HG02885 (cell line): ENCODE results near the gene C1QL2.

ENCODE experiments used
- ATAC-seq: cut with Tn5 transposase; IDR thresholded peaks from one replicate; pipeline ENCODE4 v1.9.1; 2021; ENCODE audit warnings: mild to moderate bottlenecking; ENCODE audit not compliant: unreplicated experiment, poor library complexity

C1QL2 gene

GRCh38 chr2:119180892-119181291, 22.3 kb upstream of the C1QL2 start:
- no peak for ATAC-seq

- ATAC-seq: no peak
Observed at GRCh38 chr2:119179991-119180390, 21.4 kb upstream of the C1QL2 start.

- no peak for ATAC-seq
Observed at GRCh38 chr2:119179202-119179601, 20.7 kb upstream of the C1QL2 start.

GRCh38 chr2:119178776-119179175, 20.2 kb upstream of the C1QL2 start:
- no peak for ATAC-seq

- no peak for ATAC-seq
Observed at GRCh38 chr2:119177838-119178190, 19.3 kb upstream of the C1QL2 start.

GRCh38 chr2:119177171-119177837, 18.8 kb upstream of the C1QL2 start:
- no peak for ATAC-seq

- ATAC-seq: no peak
Observed at GRCh38 chr2:119175517-119175916, 17.0 kb upstream of the C1QL2 start.

- ATAC-seq: no peak
Observed at GRCh38 chr2:119174993-119175347, 16.4 kb upstream of the C1QL2 start.

- ATAC-seq: peak; percentile 85
Observed at GRCh38 chr2:119174216-119174992, 15.9 kb upstream of the C1QL2 start.

- ATAC-seq: no peak
Observed at GRCh38 chr2:119173556-119174060, 15.1 kb upstream of the C1QL2 start.

GRCh38 chr2:119170504-119170903, 12.0 kb upstream of the C1QL2 start:
- no peak for ATAC-seq

GRCh38 chr2:119169717-119170116, 11.2 kb upstream of the C1QL2 start:
- no peak for ATAC-seq

- ATAC-seq: no peak
Observed at GRCh38 chr2:119160361-119160990, 1.9 kb upstream of the C1QL2 start.

- ATAC-seq: no peak
Observed at GRCh38 chr2:119157850-119158511, 570 bp downstream of the C1QL2 start.

GRCh38 chr2:119156891-119157773, 1.4 kb downstream of the C1QL2 start:
- no peak for ATAC-seq

GRCh38 chr2:119156105-119156890, 2.3 kb downstream of the C1QL2 start:
- no peak for ATAC-seq

GRCh38 chr2:119155633-119156032, 2.9 kb downstream of the C1QL2 start:
- ATAC-seq: no peak

- ATAC-seq: no peak
Observed at GRCh38 chr2:119154076-119154475, 4.5 kb downstream of the C1QL2 start.

GRCh38 chr2:119149611-119150010, 8.9 kb downstream of the C1QL2 start:
- ATAC-seq: no peak
